GM19397 (cell line): ENCODE data around the gene OSBPL2.

ENCODE experiments used
- ATAC-seq: cut with Tn5 transposase; IDR thresholded peaks from one replicate; pipeline ENCODE4 v1.9.1; 2021; ENCODE audit warnings: mild to moderate bottlenecking, moderate library complexity; ENCODE audit not compliant: unreplicated experiment

The OSBPL2 gene

DNA sequence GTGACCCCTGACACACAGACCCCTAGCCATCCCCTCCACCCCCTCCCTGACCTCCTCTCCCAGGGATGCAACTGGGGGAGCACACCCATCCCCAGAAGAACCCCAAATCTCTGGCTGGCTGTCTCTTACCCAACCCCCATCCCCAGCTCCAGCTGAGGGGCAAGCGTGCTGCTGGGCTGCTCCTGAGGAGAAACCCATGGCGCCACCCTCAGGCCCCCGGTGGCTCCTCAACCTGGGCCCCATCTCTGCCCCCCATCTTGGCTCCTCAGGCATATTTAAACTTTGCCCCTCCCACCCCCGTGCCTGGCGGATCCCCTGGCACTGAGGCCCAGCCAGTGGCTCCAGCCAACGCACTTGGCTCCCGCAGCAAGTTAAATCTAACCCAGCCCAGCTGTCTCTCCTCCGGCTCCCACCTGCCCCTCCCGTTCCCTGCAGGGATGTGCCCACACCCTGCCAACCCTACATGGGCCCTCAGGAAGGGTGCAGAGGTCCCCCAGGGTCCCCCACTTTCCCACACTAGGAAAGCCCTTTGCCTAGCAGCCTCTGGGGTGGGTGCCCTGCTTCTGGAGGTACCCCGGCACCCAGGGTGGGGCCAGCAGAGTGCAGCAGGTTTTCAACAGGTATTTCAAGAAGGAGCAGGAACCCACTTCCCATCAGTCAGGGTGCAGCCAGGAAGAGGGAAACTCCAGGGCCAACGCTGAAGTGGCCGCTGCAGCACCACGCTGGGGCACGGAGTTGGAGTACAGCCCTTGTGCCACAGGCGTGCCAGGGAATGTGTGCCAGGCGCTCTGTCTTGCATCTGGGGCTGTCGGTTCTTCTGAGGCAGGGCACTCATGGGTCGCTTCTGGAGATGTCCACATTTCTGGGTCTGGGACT lies 5.3 kb upstream of the OSBPL2 start:
- no peak for ATAC-seq

DNA sequence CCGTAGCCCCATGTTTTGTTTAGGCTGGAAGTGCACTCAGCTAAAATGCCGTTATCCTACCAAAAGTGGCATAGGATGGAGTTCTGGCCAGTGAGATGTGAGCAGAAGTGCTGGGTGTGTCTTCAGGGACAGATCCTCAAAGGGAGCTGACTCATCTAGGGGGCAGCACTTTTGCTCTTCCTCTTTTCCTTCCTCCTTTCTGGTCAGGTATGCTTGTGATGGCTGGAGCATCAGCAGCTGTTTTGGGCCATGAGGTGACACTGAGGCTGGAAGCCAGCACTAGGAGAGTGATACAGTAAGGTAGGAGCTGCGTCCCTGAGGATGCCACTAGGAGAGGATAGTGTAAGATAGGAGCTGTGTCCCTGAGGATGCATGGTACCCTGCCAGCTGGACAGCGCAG lies 4.6 kb upstream of the OSBPL2 start:
- no peak for ATAC-seq

DNA sequence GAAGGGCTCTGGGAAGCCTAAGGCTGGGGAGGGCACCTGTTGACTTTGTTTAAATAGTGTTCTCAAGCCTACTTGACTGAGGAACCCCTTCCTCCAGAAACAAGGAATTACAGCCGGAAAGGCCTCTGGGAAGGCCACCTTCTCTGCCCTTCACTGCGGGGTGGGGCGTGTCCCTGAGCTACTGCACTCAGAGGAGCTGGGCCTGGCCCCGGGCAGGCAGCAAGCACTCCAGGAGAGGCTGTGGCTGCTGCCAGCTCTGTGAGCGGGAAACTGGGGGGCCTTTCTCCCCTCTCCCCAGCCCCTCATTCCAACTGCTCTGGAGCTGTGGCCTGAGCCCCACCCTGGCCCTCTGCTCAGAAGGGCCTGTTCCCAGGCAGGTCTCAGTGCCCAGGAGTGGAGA lies 4.0 kb upstream of the OSBPL2 start:
- no peak for ATAC-seq

DNA sequence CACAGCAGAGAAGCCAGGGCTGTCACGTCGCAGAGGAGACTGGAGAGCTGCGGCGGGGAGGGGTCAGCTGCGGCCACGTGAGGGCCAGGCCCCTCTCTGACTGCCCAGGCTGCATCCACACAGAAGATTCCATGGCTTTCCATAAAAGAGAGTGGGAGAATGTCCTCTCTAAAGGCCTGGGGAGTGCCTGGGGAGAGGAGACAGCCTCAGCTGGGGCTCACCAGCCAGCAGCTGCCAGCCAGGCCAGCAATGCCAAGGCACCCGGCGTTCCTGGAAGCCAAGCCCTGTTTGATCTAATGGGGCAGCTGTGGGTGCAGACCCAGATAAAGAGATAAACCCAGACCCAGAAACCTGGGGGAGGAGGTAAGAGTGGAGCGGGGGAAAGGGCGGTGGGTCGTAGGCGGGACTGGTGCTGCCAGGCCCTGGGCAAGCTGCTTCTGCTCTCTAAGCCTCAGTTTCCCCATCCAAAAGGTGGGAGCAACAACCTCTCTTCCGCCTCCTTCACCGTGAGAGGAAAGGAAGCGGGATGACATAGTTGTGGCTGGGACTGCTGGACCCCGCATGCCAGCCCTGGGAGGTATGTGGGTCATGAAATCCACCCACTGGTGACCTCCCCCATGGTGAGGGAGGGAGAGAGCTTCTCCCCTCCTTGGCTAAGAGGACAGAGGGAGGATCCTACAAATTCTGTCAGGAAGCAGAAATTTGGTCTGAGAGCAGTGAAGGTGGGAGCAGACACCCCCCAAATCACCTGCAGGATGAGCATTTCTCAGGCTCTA lies 3.1 kb upstream of the OSBPL2 start:
- no peak for ATAC-seq

DNA sequence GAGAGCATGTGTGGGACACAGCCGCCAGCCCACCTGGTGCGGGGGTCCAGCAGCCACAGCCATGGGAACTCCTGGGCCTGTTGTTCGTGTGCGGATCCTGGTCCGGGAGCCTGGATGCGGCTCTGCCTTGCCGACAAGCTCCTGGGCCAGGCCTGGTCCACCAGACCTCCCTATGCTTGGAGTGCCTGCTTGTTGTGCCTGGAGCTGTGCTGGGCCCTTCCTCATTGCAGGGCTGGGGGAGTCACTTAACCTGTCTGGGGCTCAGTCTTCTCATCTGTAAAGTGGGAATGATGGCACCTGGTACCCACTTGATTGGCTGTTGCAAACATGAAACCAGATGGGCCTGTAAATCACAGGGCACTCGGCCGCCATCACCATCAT lies 2.6 kb upstream of the OSBPL2 start:
- ATAC-seq: no peak

DNA sequence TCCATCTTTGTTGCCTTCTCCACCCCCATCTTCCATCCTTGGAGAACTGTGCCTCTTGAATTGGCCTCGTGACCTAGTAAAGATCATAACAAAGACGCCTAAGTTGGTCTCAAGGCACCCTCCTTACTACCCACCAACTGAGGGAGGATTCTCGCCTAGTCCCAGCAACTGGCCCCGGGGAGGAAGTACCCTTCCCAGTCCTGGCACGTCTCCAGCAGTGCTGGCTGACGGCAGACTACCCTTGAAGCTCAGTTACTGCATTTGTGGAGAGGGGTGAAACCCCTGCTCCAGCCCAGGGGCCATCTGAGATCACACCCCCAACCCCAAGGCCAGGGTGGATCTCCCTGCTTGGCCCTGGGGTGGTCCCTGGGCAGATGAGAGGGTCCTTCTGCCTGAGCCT lies 2.1 kb upstream of the OSBPL2 start:
- no peak for ATAC-seq

DNA sequence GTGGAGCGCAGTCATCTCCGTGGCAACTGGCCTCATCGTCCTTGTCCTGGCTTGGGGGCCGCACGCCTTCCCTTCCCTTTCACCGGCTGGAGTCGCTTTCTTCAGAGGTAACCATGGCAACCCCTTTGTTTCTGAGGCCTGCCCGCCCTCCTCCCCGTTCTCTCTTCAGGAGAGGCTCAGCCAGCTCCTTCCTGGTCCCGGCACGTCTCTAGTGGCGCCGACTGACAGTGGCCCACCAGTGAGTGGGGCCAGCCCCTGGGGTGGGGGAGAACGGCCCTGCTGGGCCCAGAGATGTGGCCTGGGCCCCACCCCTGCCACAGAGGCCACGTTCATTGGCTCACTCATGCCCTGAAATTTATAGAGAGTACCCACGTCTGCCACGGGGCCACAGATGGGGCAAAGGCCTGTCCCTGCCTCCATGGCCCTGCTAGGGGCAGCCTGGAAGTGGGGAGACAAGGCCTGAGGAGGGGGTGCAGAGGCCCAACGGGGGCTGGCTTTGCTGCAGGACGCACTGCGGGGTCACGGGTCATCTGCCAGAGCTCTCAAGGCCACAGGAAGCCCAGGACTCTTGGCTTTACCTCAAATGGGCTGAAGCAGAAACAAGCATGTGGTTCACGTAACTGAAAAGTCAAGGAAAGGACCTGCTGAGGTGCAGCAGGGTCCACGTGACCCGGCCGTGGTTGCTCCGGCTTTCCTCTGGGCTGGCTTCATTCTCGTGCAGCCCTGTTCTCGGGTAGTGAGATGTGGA lies 1.4 kb upstream of the OSBPL2 start:
- no peak for ATAC-seq

DNA sequence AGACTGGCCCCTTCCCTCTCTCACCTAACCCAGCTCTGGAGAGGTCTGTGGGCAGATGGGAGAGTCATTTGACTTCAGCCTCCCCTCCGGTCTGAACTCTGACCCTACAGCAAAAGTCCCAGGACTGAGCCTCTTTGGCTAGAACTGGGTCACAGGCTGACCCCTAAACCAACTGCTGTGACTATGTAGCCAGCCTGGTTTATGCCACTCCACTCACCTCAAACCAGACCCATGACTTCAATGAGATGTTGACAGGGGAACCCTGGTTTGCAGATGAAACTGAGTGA lies 864 bp upstream of the OSBPL2 start:
- ATAC-seq: no peak

DNA sequence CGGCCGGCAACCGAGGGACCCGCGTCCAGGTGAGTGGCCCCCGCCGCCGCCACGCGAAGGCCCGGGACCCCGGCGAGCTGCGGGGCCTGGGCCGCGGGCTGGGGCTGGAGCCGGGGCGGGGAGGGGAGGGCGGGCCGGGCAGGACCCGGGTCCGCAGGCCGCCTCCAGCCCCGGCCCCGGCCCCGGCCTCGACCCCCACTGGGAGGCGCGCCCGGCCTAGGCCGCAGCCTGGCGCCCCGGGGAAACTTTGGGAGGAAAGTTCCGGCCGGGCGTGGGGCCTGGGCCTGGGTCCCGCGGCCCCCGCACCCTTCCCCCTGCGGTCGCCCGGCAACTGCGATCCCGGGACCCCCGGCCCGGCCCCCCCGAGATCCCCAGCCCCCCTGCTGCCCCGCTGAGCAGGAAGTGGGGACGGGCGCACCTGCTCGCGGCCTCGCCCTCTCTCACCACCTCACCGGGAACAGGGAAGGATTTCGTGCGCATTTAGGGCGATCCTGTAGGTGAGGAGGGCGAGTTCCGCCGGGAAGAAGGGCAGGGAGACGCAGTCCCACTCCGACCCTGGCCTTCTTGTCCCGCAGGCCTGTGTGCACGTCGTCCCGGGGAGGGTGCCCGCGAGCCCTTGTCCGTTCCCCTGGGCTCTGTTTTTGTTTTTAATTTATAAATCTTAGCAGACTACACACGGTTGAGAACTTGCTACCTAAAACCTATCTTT lies 402 bp downstream of the OSBPL2 start:
- ATAC-seq: peak; percentile 2

DNA sequence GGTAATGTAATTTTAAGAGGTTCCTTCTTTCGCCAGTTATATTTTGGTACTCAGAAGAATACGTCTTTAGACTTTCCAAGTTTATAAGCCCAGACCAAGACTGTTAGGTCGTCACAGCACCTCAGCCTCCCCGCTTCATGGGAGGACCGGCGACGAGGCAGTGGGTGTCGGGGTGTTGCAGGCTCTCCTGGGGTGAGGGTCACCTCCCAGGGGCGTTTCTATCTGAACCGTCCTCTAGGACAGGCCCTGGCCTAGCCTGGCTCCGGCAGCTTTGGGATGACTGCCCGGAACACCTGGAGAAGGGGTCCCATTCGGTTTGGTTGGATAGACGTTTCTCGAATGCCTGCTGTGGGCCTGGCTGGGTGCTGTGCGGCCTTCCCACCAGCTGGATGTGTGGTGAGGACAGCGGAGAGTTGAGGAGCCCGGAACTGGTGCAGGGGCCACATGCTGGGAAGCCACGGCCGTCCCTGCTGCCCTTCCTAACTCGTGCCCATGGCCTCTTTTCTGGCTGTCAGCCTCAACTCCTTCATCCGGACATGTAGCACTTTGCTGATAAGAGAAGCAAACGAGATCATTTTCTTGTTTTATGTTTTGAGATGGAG lies 1.1 kb downstream of the OSBPL2 start:
- no peak for ATAC-seq

DNA sequence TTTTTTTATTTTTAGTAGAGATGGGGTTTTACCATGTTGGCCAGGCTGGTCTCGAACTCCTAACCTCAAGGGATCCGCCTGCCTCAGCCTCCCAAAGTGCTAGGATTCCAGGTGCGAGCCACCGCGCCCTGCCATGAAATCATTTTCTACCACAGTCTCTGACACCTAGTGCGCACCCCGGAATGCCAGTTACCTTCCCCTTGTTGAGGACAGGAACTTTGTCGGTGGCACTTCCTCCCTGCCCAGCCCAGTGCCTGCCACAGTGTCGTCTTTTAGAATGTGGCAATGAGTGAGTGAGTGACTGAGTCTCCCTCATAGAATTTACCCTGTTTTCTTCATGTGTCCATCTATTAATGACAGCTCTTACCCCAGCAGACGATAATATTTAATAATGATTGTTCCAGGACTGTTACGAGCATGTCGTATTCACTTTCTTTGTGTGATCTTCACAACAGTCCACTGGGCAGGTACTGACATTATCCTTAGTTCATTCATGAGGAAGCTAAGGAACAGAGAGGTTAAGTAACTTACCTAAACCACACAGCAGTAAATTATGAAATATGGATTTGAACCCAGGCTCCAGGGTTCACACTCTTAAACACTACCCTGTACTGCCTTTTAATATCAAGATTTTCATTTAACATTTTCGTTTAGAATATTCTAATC lies 1.8 kb downstream of the OSBPL2 start:
- no peak for ATAC-seq

DNA sequence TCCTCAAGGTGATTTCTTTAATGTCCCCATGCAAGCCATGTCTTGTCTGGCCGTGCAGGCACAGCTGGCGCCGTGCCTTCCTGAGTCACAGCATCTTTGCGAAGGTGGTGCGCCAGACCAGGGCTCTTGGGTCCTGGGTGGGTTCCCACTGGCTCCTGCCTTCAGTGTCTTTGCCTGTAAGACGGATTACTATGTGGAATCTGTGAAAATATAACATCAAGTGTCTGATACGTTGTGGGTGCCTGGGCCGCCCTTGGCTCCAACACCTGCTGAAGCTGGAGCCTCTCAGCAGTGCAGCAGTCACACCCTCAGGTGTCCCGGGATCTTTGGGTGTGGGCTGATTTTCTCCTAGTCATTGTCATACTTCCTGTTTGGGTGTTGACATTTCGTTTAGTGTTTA lies 3.2 kb downstream of the OSBPL2 start:
- no peak for ATAC-seq

DNA sequence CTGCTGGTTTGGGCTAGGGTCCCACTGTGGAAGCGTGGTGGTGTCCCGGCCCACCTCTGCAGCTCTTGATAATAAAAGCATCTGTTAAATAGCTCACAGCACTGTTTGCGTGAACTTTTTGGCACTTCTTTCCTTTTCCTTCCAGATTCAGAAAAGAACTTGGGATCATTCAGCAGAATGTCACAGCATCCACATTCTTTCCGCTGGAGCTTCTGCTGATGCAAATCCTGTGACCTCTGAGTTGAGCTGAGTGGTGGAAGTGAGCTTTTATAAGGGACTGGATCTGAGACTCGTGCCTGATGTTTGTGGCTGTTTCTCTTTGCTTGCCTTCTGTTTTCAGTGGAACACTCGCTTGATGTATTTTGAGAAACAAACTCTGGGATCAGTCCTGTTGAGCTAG lies 3.9 kb downstream of the OSBPL2 start:
- ATAC-seq: no peak

DNA sequence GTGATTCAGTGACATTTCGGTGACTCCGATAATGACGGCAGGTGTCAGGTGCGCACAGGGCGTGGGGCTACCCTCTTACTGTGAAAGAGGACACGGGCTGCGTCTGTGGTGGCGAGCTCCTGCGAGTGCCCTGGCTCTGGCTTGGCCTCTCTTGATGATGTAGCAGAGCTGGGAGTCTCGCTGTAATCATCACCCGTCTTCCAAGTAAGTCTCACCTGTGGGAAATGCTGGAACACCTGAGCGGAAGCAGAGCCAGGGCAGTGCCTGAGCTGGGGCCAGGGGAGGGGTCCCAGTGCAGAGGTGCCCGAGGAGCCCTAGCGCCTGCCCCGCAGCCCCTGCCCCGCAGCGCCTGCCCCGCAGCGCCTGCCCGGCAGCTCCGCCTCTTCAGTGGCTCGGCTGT lies 4.8 kb downstream of the OSBPL2 start:
- no peak for ATAC-seq

DNA sequence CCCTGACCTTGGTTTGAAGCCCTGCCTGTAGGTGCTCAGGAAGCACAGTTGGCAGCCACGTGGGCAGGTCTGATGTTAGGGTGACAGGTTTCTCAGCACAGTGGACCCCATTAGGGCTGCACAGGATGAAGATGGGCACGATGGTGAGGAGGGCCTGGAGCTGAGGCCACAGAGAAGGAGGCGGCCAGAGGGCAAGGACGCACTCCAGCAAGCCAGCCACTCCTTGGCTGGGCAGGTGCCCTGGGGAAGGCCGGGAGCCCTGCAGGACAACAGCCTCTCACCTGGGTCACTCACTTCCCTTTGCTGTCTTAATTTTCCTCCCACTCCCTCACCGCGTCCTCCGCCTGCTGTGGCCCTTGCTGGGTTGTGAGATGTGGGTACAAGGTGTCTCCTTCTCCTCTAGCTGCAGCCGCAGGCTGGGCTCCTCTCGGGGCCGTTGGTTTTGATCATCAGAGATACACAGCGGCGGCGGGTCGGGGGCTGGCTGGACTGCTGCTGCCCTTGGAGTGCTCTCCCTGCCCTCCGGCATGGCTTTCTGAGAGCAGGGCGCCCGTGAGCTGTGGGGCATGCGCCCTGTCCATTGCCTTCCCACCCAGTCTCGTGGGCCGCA lies 5.7 kb downstream of the OSBPL2 start:
- ATAC-seq: no peak

DNA sequence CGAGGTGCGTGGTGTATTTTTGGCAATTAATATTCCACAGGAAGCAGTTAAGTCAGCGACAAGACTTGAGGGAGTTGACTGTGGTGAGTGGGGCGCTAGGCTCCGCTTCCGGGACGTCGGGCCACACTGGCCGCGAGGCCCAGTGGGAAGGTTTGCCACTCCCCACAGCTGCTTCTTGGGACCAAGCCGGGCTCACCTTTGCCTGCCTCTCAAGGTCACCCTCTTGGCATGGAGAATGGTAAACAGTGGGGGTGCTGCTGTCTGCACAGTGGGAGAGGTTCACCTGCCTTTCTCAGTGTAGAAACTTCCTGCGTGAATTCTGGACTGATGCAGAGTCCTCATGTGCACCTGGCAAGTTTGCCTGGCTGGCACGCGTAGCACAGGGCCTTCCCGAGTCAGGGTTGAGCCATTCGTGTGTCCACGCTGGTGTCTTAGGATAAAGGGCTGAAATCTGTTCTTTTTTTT lies 6.4 kb downstream of the OSBPL2 start:
- ATAC-seq: no peak

DNA sequence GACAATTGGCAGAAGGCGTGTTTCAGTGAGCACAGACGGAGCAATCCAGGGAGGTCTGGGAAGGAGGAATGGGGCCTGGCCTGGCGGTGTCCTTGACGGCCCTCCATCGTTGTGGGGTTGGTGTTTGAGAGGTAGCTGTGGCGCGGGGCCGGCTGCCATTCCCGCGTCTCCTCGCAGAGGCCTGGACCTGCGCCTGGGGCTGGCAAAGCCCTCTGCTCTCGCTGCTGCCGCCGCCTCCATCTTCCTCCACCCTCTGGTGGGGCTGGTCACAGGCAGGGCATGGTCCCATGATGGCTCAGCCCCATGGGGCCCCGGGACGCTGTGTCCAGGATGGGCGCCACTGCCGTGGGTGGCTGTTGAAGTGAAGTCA lies 7.6 kb downstream of the OSBPL2 start:
- ATAC-seq: no peak

DNA sequence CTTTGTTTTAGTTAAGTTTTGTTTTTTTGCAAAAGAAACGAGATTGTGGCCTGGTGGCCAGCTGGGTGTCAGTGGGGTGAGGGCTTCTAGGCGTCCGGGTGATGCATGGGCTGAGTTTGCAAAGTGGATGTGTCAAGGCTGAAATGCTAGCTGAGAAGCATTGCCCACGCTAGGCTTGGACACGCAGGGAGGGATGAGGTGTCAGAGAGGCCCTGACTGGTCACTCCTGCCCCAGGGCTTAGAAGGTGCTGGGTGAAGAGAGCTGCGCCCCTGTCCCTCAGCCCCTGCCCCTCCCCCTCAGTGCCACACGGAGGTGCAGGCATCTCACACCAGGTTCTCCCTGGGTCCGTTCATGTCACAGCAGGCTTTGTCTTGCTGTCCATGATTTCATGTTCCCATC lies 8.1 kb downstream of the OSBPL2 start:
- no peak for ATAC-seq

DNA sequence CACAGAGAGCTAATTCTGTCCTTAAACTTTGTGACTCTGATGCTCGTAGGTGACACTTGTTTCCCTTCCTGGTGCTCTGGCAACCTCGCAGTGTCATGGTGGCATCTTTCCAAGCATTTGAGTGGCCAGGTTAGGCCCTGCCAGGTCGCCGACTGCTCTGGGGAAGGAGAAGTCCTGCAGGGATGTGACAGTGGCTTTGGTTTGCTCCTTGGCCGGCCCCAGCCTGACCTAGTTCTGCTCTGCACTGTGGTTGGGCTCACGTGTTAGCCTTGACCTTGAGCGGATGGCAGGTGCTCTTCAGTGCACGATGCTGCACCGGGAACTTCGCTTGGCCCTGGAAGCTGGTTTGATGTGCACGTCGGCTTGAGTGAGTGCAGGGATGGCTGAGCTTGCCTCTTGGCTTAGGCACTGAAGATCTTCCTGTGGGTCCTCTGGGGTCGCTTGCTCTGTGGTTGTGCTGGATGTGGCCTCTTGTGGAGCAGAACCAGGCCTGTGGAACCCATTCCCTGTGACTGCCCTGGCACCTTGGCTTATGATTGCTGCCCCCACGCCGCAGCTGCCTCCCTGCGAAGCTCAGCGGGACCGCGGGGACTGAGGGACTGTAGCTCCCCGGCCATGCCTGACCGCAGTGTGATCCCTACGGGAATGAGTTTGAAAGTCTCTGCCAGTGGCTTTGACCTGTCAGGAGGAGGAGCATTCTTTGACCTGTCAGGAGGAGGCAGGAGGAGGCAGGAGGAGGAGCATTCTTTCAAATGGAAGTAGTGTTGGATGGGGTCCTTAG lies 8.7 kb downstream of the OSBPL2 start:
- ATAC-seq: no peak
